HG02588 (cell line): Measurements from ENCODE around the gene CIROP.
A peak's percentile ranks its signal among the peaks of the same experiment; 100 is the strongest.

Source experiments
- ATAC-seq: cut with Tn5 transposase; IDR thresholded peaks from one replicate; pipeline ENCODE4 v1.9.1; 2021; ENCODE audit warnings: mild to moderate bottlenecking, moderate library complexity; ENCODE audit not compliant: unreplicated experiment

CIROP gene

DNA sequence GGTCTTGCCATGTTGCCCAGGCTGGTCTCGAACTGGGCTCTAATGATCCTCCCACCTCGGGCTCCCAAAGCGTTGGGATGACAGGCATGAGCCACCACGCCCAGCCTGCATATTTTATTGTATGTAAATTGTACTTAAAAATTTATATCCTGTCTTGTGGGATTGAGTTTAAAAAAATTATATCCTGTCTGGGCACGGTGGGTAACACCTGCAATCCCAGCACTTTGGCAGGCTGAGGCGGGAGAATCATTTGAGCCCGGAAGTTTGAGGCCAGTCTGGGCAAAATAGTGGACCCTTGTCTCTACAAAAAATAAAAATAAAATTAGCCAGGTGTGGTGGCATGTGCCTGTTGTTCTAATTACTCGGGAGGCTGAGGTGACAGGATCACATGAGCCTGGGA, 28.2 kb upstream of the CIROP start:
- ATAC-seq = no peak

DNA sequence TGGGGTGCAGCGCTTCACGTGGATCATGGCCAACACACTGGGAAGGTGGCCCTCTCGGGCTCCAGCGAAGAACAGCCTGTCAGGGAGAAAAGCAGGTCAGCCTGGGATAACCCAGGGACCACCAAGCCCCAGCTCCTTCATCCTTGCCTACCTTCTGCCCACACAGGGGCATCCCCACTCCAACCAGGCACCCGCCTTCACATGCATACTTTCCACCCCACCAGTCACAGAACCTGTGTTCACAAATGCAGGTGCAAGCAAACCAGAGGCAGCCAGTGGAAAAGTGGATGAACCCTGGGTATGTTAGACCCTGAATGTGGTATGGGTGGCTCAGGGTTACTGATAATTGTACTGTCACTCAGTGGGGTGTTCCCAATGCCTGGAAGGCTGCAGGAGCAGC, 26.7 kb upstream of the CIROP start:
- no peak for ATAC-seq

DNA sequence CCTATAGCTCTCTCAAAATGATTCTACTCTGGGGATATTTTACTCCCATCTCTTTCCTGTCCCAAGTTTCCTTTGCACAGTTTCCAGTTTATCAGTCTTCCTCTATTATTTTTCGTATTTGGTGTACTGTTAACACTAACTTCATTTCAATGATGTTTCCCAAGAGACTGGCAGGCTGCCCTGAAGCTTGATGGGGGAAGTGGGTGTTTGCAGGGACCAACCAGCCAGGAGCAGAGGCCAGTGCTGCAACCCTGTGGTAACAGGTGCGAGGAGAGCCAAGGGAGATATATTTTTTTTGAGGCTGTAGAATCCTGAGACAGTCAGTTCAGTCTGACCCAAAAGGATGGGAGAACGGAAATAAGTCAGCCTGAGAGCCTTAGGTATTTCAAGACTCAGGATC, 26.1 kb upstream of the CIROP start:
- no peak for ATAC-seq

DNA sequence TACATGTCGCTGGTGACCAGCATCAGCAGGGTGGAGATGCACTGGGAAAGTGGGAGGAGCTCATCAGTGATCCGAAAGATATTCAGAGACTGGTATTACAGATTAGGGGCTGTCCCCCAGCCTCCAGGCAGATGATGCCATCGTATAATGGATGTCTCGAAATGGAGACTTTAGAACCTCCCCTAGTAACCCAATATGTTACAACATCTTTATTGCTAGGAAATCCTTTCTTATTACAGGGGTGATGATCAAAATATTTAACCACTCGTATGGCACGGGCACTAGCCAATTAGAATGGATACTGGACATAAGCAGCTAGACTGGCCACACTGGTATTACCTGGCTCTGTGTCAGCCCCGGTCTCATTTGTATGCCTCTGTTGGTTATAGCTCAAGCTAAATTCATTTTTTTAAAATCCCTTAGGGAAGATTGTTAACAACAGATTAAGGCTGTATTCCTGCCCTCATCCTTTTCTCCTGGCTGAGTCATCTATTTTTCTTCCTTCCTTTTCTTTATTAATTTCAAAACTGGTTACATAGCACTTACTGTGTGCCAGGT, 25.0 kb upstream of the CIROP start:
- ATAC-seq = no peak

- ATAC-seq = no peak
Observed at GRCh38 chr14:23128969-23129758, 24.4 kb upstream of the CIROP start.

DNA sequence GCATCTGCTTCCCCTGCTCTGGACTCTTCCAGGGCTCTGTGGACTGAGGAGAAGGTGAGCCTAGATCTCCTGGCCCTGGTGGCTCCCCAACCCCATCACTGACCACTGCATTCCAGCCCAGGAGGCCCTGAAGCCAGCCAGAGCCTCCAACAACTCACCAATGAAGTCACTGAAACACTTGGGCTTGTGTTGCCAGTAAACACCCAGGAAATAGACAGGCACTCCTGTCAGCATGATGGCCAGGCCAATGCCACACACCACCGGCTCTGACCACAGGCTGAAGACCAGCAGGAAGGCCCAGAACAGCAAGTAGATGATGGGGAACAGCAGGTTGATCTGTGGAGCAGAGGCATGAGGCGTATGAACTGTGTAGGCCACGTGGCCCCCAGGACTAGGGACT, 23.1 kb upstream of the CIROP start:
- no peak for ATAC-seq

DNA sequence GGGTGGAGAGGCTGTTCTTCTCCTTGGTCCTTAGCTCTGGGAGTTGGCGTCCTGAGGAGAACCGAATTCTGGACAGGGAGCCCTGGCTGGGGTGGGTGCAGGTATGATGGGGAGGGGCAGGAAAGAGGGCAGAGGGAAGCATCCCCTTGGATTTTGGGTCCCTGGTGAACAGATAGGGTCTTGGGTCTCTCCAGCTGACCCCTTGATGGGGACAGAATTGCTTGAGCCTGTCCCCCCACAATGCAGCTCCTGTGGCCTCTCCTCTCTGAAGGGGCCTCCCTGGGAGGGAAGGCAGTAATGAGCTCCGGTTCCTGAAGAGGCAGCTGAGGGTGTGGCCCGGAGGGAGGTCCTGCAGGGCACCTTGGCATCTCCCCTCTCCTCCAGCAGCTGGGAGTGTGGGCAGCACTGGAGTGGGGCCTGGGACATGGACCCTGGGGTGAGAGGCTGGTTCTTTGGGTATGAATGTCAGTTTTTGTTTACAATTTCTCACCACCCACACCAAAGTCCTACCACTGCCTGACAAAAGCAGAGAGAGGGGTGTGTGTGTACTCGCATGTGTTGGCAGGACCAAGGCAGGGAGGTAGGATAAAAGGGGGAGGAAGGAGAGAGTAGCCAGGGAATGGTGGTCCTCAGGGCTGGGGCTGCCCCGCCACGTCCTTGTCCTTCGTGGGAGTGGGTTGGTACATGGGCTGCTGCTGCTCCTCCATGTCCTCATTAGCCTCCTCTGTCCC, 21.9 kb upstream of the CIROP start:
- ATAC-seq = no peak

GRCh38 chr14:23125933-23126524, 21.2 kb upstream of the CIROP start:
- ATAC-seq = no peak

DNA sequence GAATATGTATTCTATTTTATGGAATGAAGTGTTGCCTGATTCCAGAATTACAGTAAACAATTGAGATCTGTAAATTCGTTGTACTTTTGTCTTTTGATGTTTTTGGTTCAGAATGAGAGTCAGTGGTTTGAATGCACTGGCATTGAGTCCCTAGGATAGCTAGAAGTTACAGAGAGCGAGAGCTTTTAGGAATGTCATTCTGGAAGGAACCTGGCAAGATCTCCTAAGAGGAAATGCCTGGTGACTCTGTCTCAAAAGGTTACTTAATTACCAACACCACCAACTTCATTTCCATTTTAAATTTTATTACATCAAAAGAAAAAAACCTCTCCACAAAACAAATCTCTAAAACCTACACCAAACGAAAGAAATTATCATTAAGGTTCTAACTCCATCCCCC, 20.2 kb upstream of the CIROP start:
- ATAC-seq = no peak

GRCh38 chr14:23124337-23124954, 19.7 kb upstream of the CIROP start:
- no peak for ATAC-seq

DNA sequence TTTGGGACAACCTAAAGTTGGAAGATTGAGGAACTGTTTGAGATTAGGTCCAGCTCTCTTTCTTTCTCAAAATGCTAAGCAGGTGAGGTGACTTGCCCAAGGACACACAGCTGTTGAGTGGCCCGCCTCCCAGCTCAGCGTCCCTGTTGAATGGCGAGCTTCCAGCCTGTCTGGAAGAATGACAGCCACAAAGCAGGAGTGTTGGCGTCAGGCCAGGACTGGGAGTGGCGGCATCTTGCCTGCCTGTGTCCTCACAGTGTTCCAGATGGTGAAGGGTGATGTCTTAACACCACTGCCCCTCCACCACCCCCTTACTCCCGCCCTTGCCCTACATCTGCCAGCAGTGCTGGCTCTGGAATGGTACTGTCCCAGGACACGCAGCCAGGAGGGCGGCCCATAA, 18.6 kb upstream of the CIROP start:
- ATAC-seq = no peak

DNA sequence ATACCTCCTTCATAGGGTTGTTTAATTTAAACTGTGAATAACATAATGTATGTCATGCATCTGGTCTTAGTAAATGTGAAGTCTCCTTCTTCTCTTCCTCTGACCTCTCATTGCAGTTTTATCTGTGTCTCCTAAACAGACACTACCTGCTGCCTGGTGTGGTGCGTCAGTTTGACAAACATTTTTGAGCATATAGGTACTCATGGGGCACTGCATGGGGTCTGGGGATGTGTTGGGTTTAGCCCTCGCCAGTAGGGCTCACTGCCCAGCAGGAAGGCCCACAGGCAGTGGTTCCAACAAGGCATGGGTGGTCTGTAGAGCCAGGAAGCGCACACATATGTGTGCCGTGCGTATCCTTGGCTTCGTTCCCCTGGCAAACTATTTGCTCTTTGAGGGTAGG, 17.3 kb upstream of the CIROP start:
- no peak for ATAC-seq

GRCh38 chr14:23121361-23121771, 16.6 kb upstream of the CIROP start:
- ATAC-seq = no peak

DNA sequence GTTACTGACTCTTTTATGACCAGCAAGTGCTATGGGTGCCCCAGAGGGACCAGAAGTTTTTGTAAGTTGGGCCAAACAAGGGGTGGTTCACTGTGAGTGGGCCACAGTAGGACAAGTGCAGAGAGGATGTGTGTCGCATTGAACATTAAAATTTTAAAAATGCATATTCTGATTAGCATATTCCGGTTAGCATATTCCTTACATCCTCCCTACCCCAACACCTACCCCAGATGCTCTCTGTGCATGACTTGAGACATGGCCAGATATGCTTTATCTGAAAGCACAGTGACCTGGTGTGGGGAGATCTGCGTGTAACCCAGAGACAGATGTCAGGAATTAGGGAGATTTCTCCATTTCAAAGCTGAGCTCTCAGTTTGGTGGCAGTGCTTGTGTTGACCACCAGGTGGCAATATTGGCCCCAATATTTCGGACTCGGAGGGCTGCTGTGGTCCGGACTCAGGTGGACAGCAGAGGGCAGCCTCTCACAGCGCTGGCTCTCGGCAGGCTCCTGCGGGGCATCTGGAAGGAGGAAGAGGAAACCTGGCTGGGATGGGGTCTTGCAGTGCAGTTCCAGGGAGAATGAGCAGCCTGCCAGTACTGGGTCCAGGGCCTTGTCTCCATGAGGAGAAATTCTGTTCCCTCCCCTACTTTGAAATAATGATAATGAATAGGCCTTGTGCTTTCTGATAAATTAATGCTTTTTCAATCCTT, 15.9 kb upstream of the CIROP start:
- peak; percentile 71 for ATAC-seq

DNA sequence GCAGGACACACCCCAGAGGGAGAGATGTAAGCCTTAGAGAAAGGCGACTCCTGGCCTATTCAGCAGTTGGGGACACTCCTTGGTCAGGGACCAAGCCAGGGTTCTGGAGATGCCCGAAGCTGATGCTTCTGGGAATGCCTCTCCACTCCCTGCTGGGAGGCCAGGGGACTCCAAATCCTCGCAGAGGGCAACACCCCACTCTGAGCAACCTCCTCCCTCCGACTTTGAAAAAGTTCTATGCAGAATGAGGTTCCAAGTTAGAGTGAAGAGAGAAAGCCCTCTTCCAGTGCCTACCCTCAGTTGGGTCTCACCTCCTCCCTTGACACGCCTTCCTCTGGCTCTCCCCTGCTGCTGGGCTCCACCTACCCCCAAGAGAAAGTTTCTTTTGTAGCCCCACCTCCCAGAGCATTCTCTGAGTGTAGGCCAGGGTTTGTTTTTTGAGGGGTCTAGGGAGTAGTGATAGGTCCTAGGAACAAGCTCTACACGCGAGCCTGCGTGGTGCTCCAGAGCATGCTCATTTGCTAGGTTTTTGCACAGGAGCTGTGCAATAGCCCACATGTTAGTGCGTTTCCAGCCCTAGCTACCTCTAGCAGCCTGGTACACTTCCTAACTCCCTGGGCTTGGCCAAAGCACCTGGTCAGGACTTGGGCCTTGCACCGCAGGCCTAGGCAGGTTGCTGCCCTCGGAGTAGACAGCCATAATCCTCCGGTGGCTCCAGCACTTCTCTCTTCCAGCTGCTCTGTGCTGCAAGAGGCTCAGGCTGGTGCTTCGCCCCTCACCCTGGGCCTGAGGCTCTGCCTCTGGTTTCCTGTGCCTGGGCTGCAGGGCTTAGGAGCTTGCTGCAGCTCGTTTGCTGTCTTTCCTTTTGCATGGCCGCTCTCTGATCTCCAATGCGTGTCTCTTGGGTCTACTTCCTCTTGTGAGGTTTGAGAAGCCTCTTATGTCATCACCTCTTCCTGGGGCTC, 14.9 kb upstream of the CIROP start:
- no peak for ATAC-seq

DNA sequence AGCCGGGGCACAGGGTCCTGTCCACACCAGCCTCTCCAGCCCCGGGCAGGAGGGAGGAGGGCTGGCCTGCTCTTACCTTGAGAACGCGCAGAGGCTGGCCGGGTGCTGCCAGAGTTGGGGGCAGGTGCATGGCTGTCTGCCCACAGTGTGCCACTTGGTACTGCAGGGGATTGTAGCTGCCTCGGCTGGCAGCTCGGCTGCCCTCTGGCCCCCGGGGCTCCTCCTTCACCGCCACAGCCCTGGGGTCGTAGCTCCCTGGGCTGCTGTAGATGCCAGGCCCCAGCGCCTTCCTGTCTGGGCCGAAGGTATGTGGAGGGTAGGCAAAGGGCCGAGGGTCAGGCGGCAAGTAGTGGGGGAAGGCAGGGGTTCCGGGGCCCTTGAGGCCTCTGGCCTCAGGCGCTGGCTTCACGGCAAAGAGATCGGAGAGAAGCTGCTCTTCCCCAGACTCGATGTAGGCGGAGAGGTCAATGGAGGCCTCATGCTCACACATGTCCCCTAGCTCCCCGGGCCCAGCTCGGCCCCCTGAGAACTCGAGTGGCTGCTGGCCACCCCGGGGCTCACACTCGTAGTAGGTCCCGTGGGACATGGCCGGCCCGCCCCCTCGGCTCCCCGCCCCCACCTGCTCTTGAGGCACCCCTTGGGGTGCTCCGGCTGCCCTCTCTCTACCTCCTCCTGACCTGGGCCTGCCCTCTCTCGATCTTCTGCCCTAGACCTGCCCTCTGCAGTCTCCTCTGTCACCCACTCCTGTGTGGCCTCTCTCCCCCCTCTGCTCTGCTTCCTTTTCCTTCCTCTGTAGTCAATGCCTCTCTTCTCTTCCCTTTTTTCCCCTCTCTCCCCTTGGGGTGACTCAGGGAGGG, 13.9 kb upstream of the CIROP start, which contains the start of gene CEBPE:
Gene CEBPE, minus strand, starts transcription at position 750 of the 857 bp plus-strand sequence. Its CDS starts 164 bp downstream, at position 586.
- no peak for ATAC-seq

DNA sequence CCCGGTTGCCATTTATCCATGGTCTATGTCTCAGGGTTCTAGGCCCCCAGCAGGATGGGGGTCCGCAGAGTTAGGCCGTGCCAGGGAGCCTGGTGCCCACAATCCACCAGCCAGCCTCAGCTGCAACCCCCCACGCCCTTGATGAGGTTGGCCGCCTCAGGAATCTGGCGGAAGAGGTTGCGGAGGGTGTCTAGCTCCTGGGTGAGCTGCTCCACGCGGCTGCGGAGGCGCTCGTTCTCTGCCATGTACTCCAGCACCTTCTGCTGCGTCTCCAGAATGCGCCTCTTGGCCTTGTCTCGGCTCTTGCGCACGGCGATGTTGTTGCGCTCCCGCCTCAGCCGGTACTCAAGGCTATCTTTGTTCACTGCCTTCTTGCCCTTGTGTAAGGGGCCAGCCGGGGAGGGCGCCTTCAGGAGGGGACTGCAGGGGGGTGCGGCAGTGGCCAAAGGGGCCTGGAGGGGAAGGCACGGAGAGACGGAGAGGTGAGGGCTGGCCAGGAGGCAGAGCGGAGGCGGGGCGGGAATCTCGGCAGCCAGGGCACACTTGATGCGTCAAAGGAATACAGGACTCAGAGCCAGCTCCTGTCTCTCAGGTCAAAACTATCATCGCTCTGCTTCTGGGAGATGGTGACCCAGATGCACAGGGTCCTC, 12.7 kb upstream of the CIROP start:
- ATAC-seq = no peak

- ATAC-seq = no peak
Observed at GRCh38 chr14:23115918-23116317, 11.1 kb upstream of the CIROP start.
